Ovary (tissue), 9 donors: ENCODE results near the gene SMARCD3. TPM values are rescaled to one million over a fixed set of nuclear protein-coding genes. Genes with fewer than 3 reads are reported as not detected.
A peak's percentile ranks its signal among the peaks of the same experiment; 100 is the strongest.

Source experiments
- DNase-seq, 5 donors: peaks; one replicate each; pipeline ENCODE4 v3.0.0-alpha.2; 2019 to 2020
- H3K27ac ChIP-seq, 2 donors: fragments of 200-600 bp; one replicate each; pipeline versions ENCODE4 v1.5.1 to v1.8.0; 2019 to 2022
- H3K27me3 ChIP-seq: fragments of 200-600 bp; one replicate; pipeline ENCODE4 v1.8.0; 2022
- H3K36me3 ChIP-seq: fragments of 200-600 bp; sonication (generic); one replicate; pipeline ENCODE4 v1.5.1; 2019
- H3K4me1 ChIP-seq: one replicate; pipeline ENCODE4 v1.8.1; 2013; ENCODE audit warnings: mild to moderate bottlenecking, moderate library complexity; ENCODE audit not compliant: insufficient read depth
- H3K4me3 ChIP-seq: fragments of 200-600 bp; sonication (generic); one replicate; pipeline ENCODE4 v1.5.1; 2017
- H3K9me3 ChIP-seq, 2 donors: fragments of 200-600 bp in 1 of 2; sonication (generic) in 1 of 2; one replicate each; pipeline versions ENCODE4 v1.5.1 to v1.8.1; 2013 to 2019; ENCODE audit warnings: mild to moderate bottlenecking in 1 of 2, moderate library complexity in 1 of 2
- EP300 ChIP-seq: sonication (generic); formaldehyde crosslinking; IDR thresholded peaks from one replicate; pipeline ENCODE4 v1.6.1; 2017; ENCODE audit warnings: antibody characterized with exemption
- POLR2A ChIP-seq: fragments of 450-650 bp; IDR thresholded peaks from one replicate; pipeline ENCODE4 v1.6.1; 2017; ENCODE audit warnings: antibody characterized with exemption, mild to moderate bottlenecking, moderate library complexity
- WGBS, 3 donors: extraction: QIAGEN DNeasy Blood & Tissue Kit in 1 of 3; methylation state at CpG; one replicate each; pipeline versions ENCODE4 v1.1.5 to v1.1.7; 2013 to 2017; 5-methylcytosine and 5-hydroxymethylcytosine counted together
- intact Hi-C, 4 donors: fragments of 100-400 bp; cut with DNase I; formaldehyde crosslinking; loops; one replicate each; pipeline versions ENCODE4 v1.11.0 to v1.15.1; 2022 to 2023
- polyA plus RNA-seq, 2 donors: library from polyadenylated mRNA; stranded (reverse); fragments of 200-250 nt in 1 of 2; fragments of 350-450 nt in 1 of 2; fragmentation: Illumina TruSeq in 1 of 2; extraction: RNeasy Lipid Tissue Mini Kit (QIAGEN cat#74804) in 1 of 2; gene quantifications; one replicate each; pipeline ENCODE4 v1.2.3, GENCODE V29; 2013 to 2014
- total RNA-seq, 7 donors: library from RNA; depleted of rRNA in 2 of 7; stranded (reverse); fragments of >200 nt in 2 of 7; fragmentation: NEBNext Ultra II Directional in 3 of 7; extraction: Animal tissue kit (Norgen Biotek cat#: 25700) in 3 of 7; gene quantifications; one replicate each; pipeline versions ENCODE4 v1.1.0 to v1.2.4, GENCODE V29; 2016 to 2023
- TF ChIP-seq, protein P1 (sequence below), 3 donors: fragments of 450-650 bp in 2 of 3; fragments of 200-600 bp in 1 of 3; IDR thresholded peaks; one replicate each; pipeline versions ENCODE4 v1.5.1 to v1.8.0; 2016 to 2022; ENCODE audit warnings: antibody characterized with exemption in 3 of 3, mild to moderate bottlenecking in 1 of 3
- donor health status: DM: no; HTN: no; CAD: no; lungs with moderate emphysema.
- donor health status: DM: no; HTN: no; CAD: no.
- donor health status: Bipolar disorder and iron deficiency.
- donor health status: DM: yes; HTN: yes; CAD: no.
- donor health status: DM: no; HTN: no; CAD: no.
- donor health status: DM: yes; HTN: yes; CAD: no.

SMARCD3 gene
- total and polyA plus RNA-seq, 9 donors, result 30.2 to 203 (median 97.0) TPM

DNA sequence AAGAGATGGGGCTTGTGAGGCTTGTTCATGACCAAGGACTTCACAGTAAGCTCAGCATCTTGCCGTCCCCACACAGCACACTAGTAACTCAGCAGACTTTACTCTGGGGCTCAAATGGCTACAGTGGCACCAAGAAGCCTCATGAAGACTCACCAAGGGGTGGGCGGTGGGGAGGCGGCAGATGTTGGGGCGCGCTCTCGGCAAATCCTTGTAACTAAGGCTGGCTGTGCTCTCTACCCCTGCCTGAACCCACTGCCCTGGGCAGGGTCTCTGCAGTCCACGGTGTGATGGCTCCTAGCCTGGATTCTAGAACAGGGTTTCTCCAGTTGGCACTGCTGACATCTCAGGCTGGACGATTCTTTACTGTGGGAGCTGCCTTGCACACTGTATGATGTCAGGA, 12.4 kb upstream of the SMARCD3 start:
- no peak for TF ChIP-seq EP300
- TF ChIP-seq POLR2A, result no peak
- TF ChIP-seq, protein P1, sequence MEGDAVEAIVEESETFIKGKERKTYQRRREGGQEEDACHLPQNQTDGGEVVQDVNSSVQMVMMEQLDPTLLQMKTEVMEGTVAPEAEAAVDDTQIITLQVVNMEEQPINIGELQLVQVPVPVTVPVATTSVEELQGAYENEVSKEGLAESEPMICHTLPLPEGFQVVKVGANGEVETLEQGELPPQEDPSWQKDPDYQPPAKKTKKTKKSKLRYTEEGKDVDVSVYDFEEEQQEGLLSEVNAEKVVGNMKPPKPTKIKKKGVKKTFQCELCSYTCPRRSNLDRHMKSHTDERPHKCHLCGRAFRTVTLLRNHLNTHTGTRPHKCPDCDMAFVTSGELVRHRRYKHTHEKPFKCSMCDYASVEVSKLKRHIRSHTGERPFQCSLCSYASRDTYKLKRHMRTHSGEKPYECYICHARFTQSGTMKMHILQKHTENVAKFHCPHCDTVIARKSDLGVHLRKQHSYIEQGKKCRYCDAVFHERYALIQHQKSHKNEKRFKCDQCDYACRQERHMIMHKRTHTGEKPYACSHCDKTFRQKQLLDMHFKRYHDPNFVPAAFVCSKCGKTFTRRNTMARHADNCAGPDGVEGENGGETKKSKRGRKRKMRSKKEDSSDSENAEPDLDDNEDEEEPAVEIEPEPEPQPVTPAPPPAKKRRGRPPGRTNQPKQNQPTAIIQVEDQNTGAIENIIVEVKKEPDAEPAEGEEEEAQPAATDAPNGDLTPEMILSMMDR (IDR thresholded peaks at IDR 0.05), result no peak
- peak in 1 of 5 donors; percentile 29 for DNase-seq

DNA sequence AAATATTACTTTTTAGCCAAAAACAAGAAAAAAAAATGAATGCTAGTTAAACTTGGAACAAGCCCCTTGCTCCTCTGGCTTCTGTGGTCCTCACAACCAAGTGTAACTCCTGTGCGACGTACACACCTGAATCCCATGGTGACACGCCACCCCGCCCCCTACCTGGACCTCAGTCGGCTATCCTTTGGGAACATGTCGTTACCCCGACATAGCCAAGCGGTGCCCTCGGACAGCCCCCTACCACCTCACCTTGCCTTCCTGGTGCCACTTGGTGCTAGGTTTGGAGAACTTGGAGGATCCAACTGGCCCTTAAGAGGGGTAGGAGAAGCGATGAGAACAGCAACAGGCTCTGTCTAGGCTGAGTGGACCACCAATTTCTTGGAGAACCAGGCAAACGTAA, 12.0 kb upstream of the SMARCD3 start:
- Histone ChIP-seq H3K27me3 (no peaks in the 10 kb centered on the region), H3K27ac (no peak overlapping the region), H3K4me1 (peaks cover 16% of the 10 kb centered on the region), H3K9me3 (no peaks in the 10 kb centered on the region), H3K4me3 (no peak overlapping the region), H3K36me3 (no peaks in the 10 kb centered on the region)
- DNase-seq, result peak in 1 of 5 donors; percentile 29
- TF ChIP-seq EP300 (no peak), POLR2A (no peak)
- TF ChIP-seq, protein P1 (IDR thresholded peaks at IDR 0.05), result no peak
- intact Hi-C loops, result no loop called here
- WGBS, 3 donors, result 94 to 96% (median 95%) methylated on average over 11 of the region's 11 CpGs

More for the DNA sequence above, 12.4 kb upstream of the SMARCD3 start:
- no peaks in the 10 kb centered on the region for H3K36me3 ChIP-seq
- peaks cover 15% of the 10 kb centered on the region for H3K4me1 ChIP-seq
- H3K9me3 ChIP-seq, result no peaks in the 10 kb centered on the region
- H3K27ac ChIP-seq, result no peak overlapping the region
- intact Hi-C loops, result no loop called here
- H3K4me3 ChIP-seq, result no peak overlapping the region
- 71 to 75% (median 75%) methylated on average over 8 of the region's 8 CpGs for WGBS, 3 donors
- no peaks in the 10 kb centered on the region for H3K27me3 ChIP-seq

DNA sequence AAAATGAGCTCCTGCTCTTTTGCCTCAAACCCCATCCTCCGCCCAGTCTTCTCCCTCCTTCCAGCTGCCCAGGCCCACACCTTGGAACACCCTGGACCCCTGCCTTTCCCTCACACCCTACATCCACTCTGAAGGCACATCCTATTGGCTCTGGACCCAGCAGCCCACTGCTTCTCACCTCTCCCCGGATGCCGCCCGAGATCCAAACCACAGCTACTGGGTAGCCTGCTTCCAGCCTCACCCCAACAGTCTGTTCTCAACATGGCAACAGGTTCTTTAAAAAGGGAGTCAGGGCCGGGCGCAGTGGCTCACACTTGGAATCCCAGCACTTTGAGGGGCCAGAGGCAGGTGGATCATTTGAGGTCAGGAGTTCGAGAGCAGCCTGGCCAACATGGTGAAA, 9.5 kb upstream of the SMARCD3 start:
- no peak overlapping the region for H3K4me3 ChIP-seq
- no peak overlapping the region for H3K27ac ChIP-seq
- no peaks in the 10 kb centered on the region for H3K36me3 ChIP-seq
- H3K27me3 ChIP-seq, result no peaks in the 10 kb centered on the region
- no peaks in the 10 kb centered on the region for H3K9me3 ChIP-seq
- intact Hi-C loops, result no loop called here
- 93 to 95% (median 94%) methylated on average over 7 of the region's 7 CpGs for WGBS, 3 donors
- H3K4me1 ChIP-seq, result peaks cover 19% of the 10 kb centered on the region
- no peak for DNase-seq
- TF ChIP-seq POLR2A, result no peak
- TF ChIP-seq, protein P1 (IDR thresholded peaks at IDR 0.05), result no peak
- TF ChIP-seq EP300, result no peak

DNA sequence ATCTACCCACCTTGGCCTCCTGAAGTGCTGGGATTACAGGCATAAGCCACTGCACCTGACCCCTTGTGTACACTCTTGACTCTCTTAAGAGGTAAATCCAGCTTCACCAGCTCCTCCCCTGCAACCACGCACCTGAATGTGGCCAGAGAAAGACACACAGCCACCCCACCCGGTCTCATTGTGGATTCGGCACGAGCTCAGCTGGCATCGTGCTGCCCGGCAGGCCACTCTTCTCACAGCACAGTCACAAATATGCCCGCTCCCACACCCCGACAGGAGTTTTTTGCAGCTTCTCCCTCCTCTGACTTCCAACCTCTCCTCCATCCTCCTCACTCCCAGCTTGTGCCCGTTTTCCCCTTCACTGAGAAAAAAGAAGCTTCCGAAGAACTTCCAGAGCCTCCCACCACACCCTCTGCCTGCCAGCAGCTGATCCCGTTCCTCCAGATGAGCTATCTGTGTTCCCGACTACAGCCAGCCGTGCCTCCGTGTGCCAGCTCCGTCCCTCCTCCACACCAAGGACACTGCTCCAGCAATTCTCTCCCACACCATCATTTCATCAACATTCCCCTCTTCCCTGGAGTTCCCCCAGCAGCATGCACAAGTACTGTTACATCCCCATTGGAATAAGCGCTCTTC, 8.0 kb upstream of the SMARCD3 start:
- H3K9me3 ChIP-seq, result no peaks in the 10 kb centered on the region
- peaks cover 15% of the 10 kb centered on the region for H3K4me1 ChIP-seq
- intact Hi-C loops, result no loop called here
- TF ChIP-seq EP300 (no peak), POLR2A (no peak)
- TF ChIP-seq, protein P1 (IDR thresholded peaks at IDR 0.05), result no peak
- WGBS, 3 donors, result 12 to 23% (median 15%) methylated on average over 16 of the region's 16 CpGs
- peak in 3 of 5 donors; percentile 54 to 71 (median 61) for DNase-seq
- no peak overlapping the region for H3K4me3 ChIP-seq
- H3K27me3 ChIP-seq, result no peaks in the 10 kb centered on the region
- no peaks in the 10 kb centered on the region for H3K36me3 ChIP-seq
- no peak overlapping the region for H3K27ac ChIP-seq
